Limb (tissue), 2 donors: ENCODE data around the gene C2orf80.
"Not testable (repeated sequence)": the region's sequence is repeated elsewhere in the genome, so short reads cannot be mapped to it uniquely, and the experiment has no call there.

Experiments used
- DNase-seq, 2 donors: peaks; one replicate each; pipeline ENCODE4 v3.0.0-alpha.2; 2016; ENCODE audit errors: extremely low spot score in 2 of 2

C2orf80 gene

DNA sequence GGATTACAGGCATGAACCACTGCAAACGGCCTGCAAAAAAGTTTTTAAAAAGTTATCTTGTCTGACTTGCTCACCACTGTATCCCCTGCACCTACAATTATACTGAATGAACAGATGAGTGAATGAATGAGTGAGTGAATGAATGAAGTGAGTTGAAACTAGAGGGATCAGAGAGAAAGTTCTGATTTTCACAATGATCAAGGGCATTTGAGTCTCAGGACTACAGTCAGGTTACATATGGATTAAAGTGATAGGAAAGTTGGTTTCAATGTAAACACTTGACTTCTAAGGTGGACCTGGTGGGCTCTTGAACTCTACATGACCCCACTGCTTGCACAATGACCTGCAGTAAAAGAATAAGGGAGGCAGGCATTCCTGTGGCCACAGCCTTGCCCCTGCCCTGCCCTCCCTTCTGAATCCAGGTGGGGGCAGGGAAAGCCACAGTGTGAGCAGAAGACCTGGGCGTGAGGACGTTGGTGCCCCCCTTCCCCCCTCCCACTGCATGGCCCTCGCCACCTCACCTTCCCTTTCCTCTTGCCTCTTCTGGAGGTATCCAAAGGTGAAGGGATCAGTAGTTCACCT, 10.7 kb downstream of the C2orf80 start:
- DNase-seq: no peak

GRCh38 chr2:208175840-208176153, 14.0 kb downstream of the C2orf80 start:
- no peak for DNase-seq

- DNase-seq: peak; percentile 76 to 88
Observed at GRCh38 chr2:208175069-208175839, 14.6 kb downstream of the C2orf80 start.

DNA sequence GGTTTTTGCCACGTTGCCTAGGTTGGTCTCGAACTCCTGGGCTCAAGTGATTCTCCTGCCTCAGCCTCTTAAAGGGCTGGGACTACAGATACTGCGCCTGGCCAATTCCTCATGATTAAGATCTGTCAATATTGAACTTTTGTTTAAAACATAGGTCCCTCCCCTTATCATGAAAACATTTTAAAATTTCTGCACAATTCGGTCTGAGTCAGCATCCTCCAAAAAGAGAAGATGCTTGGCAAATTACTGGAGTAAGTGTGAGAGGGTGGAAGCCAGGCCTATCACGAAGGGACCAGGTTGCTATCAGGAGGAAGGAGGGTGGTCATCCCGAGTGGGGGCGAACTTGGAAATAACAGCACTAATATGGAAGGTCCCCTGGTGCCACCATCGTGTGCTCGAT, 15.7 kb downstream of the C2orf80 start:
- no peak for DNase-seq

GRCh38 chr2:208172125-208172524, 17.7 kb downstream of the C2orf80 start:
- no peak for DNase-seq

- no peak for DNase-seq
Observed at GRCh38 chr2:208164951-208165755, 24.7 kb downstream of the C2orf80 start.

- DNase-seq: no peak
Observed at GRCh38 chr2:208163489-208163888, 26.3 kb downstream of the C2orf80 start, which contains the start of gene CRYGA. Gene CRYGA, minus strand, starts transcription at chr2:208163589. Its CDS starts 33 bp downstream, at chr2:208163556.

DNA sequence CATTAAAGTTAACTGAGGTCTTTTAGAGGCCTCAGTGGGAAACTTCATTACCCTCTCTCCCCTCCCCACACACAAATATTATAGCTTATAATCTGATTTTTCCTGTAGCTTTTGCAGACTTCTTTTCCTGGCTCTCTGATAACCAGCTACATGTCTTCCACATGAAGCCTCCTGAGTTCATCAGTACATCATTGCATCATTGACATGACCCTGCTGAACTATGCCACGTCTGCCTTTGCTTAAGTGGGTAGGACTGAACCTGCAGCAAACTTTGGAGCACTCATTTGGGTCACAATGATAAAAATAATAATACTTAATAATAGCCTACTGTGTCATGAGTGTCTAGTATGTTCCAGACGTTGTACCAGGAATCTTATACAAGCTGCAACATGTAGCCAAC, 33.4 kb downstream of the C2orf80 start:
- DNase-seq: no peak

- DNase-seq: no peak
Observed at GRCh38 chr2:208153156-208153555, 36.7 kb downstream of the C2orf80 start.

DNA sequence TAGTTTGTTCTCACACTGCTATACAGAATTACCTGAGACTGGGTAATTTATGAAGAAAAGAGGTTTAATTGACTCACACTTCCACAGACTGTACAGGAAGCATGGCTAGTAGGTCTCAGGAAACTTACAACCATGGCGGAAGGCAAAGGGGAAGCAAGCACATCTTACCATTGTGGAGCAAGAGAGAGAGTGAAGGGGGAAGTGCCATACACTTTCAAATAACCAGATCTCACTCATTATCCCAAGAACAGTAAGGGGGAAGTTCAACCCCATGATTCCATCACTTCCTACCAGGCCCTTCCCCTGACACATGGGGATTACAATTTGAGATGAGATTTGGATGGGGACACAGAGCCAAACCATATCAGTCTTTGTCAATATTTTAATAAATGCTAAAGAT, 38.9 kb downstream of the C2orf80 start:
- DNase-seq: no peak

- DNase-seq: no peak
Observed at GRCh38 chr2:208150094-208150493, 39.7 kb downstream of the C2orf80 start.

GRCh38 chr2:208148803-208149202, 41.0 kb downstream of the C2orf80 start:
- DNase-seq: no peak

DNA sequence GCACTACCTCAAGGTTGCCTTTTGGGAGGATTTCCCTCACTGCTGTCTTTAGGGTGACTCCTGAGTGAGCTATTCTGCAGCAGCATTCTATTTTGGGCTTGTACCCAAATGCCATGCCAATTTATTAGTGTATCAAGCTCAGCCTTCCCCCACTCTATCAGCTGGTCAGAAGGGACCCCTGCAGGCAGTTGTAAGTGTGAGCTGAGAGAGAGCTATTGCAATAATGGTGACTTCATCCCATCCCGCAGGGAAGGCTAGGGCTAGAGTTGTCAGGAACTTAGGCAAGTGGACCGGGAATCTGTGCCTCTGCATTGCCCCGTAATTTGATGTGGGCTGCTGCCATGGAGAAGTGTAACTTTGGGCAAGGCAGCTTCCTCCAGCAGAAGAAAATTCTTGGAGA, 42.1 kb downstream of the C2orf80 start:
- no peak for DNase-seq

DNA sequence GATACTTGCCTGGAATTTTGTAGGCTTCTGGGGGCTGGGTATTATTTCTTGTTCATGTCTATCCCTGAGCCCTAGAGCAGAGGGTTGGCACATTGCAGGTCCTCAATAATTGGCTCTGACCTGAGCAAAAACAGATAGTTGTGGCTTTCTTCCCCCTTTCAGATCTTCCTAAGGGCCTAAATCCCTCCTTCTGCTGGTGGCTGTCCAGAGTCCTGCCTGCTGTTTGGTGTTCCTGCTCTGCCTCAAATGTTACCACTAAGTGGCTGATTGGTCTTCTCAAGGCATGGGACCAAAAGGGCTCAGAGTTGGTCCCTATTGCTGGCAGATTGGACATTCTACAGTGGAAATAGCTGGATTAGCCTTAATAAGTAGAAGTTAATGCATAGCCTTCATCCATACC, 42.8 kb downstream of the C2orf80 start:
- DNase-seq: no peak

DNA sequence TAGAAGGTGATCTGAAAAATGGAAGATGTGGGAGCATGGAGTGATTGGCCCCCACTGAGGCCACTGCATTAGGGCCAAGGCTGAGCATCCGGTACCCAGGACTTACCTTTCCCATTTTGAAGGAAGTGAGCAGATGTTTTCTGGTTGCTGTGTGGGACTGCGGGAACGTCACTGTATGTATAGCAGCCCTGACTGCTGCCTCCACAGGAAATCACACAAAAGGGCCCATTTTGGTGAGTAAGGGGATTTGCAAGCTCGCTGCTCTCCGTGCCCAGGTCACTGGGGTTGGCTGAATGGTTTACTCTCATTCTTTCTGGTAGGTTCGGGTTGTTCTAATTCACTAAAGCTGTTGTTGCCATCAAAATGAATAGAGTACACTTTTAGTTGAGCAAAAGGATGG, 43.8 kb downstream of the C2orf80 start, which contains the start of gene CRYGB:
CRYGB (minus strand) TSS at position 153 of the 400 bp plus-strand sequence; CDS start at position 115, 38 bp downstream.
- DNase-seq: no peak

GRCh38 chr2:208142925-208143799, 46.7 kb downstream of the C2orf80 start:
- no peak for DNase-seq

DNA sequence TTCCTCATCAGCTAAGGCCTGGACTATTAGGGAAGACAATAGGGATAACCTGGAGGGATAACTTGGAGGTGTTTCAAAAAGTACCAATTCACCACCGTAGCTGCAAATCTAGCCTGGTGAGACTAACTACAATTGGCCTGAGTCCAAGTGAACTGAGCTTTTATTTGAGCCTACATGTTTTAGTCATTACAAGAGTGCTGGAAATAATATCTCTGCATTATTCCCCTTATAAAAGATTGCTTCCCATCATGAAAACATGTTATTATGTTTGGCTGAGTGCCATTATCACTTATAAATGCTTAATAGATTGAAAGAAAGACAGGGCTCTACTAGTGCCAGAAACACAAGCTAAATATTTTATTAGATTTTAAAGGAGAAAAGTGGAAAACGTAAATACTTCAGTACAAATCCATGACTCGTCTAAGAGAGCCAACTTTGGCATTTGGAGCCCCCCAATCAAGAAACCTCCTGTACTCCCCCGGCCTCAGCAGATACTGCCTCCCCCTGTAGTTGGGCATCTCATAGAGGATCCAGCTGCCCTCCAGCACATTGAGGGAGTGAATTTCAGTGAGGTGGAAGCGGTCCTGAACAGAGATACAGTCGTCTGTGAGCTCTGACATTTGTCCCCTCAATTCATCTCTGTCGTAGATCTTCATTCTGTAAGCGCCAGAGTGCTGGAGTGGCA, 47.4 kb downstream of the C2orf80 start:
- DNase-seq: peak in 1 of 2 donors; percentile 51

DNA sequence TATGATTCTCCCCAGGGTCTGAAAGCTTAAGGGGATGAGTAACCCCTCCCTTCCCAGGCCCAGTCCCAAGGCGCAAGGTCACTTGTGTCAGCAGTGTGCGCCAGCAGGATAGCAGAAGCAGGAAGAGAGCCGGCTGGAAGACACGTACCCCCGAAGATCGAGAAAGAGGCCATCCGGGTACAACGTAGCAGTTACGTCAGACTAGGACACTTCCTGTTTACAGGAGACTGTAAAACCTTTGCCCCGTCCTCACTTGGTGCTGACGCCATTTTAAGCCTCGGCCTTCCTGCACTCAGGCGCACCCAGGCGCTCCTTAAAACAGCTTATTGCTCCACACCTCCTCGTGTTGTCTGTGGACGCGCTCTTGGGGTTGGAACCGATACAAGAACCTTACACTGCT, 50.4 kb downstream of the C2orf80 start:
- no peak for DNase-seq

GRCh38 chr2:208138334-208138733, 51.5 kb downstream of the C2orf80 start:
- DNase-seq: not testable (repeated sequence)

DNA sequence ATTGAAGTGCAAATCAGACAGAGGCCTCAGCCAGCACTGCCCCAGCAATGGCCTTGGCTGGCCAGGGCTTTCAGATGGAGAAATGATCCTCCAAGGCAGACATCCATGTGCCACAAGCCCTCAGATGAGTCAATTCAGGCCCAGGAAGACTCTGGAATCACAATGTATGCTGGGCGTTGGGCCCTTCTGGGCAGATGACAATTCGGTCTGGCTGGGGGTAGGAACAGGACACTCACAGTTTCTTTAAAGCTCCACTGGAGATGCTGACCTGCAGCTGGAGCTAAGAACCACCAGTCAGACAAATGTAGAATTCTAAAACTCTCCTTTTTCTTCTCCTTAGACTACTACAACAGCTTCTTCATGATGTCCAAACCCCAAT, 53.1 kb downstream of the C2orf80 start:
- DNase-seq: no peak
